Measurements from ENCODE around the gene RAI1. TPM values are rescaled to one million over a fixed set of nuclear protein-coding genes. Genes with fewer than 3 reads are reported as not detected.

The RAI1 gene
- total RNA-seq, 1 donor from 2014 or later = 20.4 TPM

- ATAC-seq = no peak
Measured at GRCh38 chr17:17789828-17790636, 108.8 kb downstream of the RAI1 start.

- ATAC-seq = no peak
Measured at GRCh38 chr17:17790637-17791464, 109.6 kb downstream of the RAI1 start.

- no peak for ATAC-seq
Measured at GRCh38 chr17:17792037-17792550, 110.8 kb downstream of the RAI1 start.

GRCh38 chr17:17792551-17793377, 111.5 kb downstream of the RAI1 start:
- ATAC-seq = no peak

- no peak for ATAC-seq
Measured at GRCh38 chr17:17793378-17794214, 112.3 kb downstream of the RAI1 start.

- ATAC-seq = no peak
Measured at GRCh38 chr17:17794382-17794781, 113.1 kb downstream of the RAI1 start.

GRCh38 chr17:17795296-17795695, 114.0 kb downstream of the RAI1 start:
- ATAC-seq = no peak

GRCh38 chr17:17795946-17796786, 114.9 kb downstream of the RAI1 start:
- no peak for ATAC-seq

GRCh38 chr17:17796787-17797061, 115.5 kb downstream of the RAI1 start:
- ATAC-seq = no peak

- ATAC-seq = no peak
Measured at GRCh38 chr17:17797119-17797809, 116.0 kb downstream of the RAI1 start.

- no peak for ATAC-seq
Measured at GRCh38 chr17:17798010-17798556, 116.8 kb downstream of the RAI1 start.

GRCh38 chr17:17798573-17799255, 117.5 kb downstream of the RAI1 start:
- no peak for ATAC-seq

- no peak for ATAC-seq
Measured at GRCh38 chr17:17800504-17801021, 119.3 kb downstream of the RAI1 start.

- ATAC-seq = no peak
Measured at GRCh38 chr17:17801800-17802481, 120.7 kb downstream of the RAI1 start.

GRCh38 chr17:17804007-17804406, 122.7 kb downstream of the RAI1 start:
- ATAC-seq = no peak

- no peak for ATAC-seq
Measured at GRCh38 chr17:17805575-17805974, 124.3 kb downstream of the RAI1 start.

- no peak for ATAC-seq
Measured at GRCh38 chr17:17806035-17806434, 124.8 kb downstream of the RAI1 start.

- ATAC-seq = no peak
Measured at GRCh38 chr17:17806611-17807274, 125.5 kb downstream of the RAI1 start.
